Activated CD4-positive, alpha-beta T cell treated with anti-CD3 and anti-CD28 coated beads, Interleukin-2, Interleukin-6, amounts not matched to agents 100 ng/mL and 50 ng/mL, durations not matched to agents 16 hours and 8 hours (primary cell): Measurements from ENCODE around the gene SLC44A3.

ENCODE experiments used
- DNase-seq: peaks from one replicate; pipeline ENCODE4 v3.0.0-alpha.2; 2020

SLC44A3 gene

GRCh38 chr1:94819945-94820746 is at the start of gene SLC44A3:
SLC44A3 (plus strand) TSS chr1:94820357; CDS start chr1:94820452, 95 bp downstream.
- DNase-seq, result peak; percentile 24

- no peak for DNase-seq
Observed at GRCh38 chr1:94772230-94772641, 47.9 kb upstream of the SLC44A3 start.

- no peak for DNase-seq
Observed at GRCh38 chr1:94772845-94773244, 47.3 kb upstream of the SLC44A3 start.

GRCh38 chr1:94773296-94773809 is 46.8 kb upstream of the SLC44A3 start:
- no peak for DNase-seq

GRCh38 chr1:94773931-94774422 is 46.2 kb upstream of the SLC44A3 start:
- DNase-seq, result no peak

- DNase-seq, result no peak
Observed at GRCh38 chr1:94776474-94776873, 43.7 kb upstream of the SLC44A3 start.

GRCh38 chr1:94777281-94777680 is 42.9 kb upstream of the SLC44A3 start:
- no peak for DNase-seq

GRCh38 chr1:94778808-94779207 is 41.3 kb upstream of the SLC44A3 start:
- no peak for DNase-seq

GRCh38 chr1:94783342-94784189 is 36.6 kb upstream of the SLC44A3 start:
- no peak for DNase-seq

- DNase-seq, result no peak
Observed at GRCh38 chr1:94784190-94784515, 36.0 kb upstream of the SLC44A3 start.

- no peak for DNase-seq
Observed at GRCh38 chr1:94787691-94788090, 32.5 kb upstream of the SLC44A3 start.

GRCh38 chr1:94790246-94790645 is 29.9 kb upstream of the SLC44A3 start:
- no peak for DNase-seq

GRCh38 chr1:94790670-94791069 is 29.5 kb upstream of the SLC44A3 start:
- no peak for DNase-seq

GRCh38 chr1:94792473-94793295 is 27.5 kb upstream of the SLC44A3 start:
- no peak for DNase-seq

GRCh38 chr1:94793296-94793656 is 26.9 kb upstream of the SLC44A3 start:
- DNase-seq, result no peak

GRCh38 chr1:94795434-94795833 is 24.7 kb upstream of the SLC44A3 start:
- DNase-seq, result no peak

GRCh38 chr1:94796266-94796665 is 23.9 kb upstream of the SLC44A3 start:
- no peak for DNase-seq

- DNase-seq, result no peak
Observed at GRCh38 chr1:94797291-94797690, 22.9 kb upstream of the SLC44A3 start.

GRCh38 chr1:94798054-94798453 is 22.1 kb upstream of the SLC44A3 start:
- no peak for DNase-seq

- DNase-seq, result no peak
Observed at GRCh38 chr1:94798462-94798861, 21.7 kb upstream of the SLC44A3 start.

GRCh38 chr1:94799206-94799605 is 21.0 kb upstream of the SLC44A3 start:
- DNase-seq, result no peak

GRCh38 chr1:94801919-94802546 is 18.1 kb upstream of the SLC44A3 start:
- DNase-seq, result peak; percentile 21
